ENCODE results near the gene ITGA1.

ITGA1 gene

GRCh38 chr5:52773342-52773741, 14.4 kb upstream of the ITGA1 start:
- DNase-seq: no peak

- DNase-seq: no peak
These were observed 13.7 kb upstream of the ITGA1 start for GRCh38 chr5:52774005-52774410.

GRCh38 chr5:52776116-52776515, 11.6 kb upstream of the ITGA1 start:
- no peak for DNase-seq

GRCh38 chr5:52777186-52777585, 10.5 kb upstream of the ITGA1 start:
- no peak for DNase-seq

GRCh38 chr5:52778781-52779180, 8.9 kb upstream of the ITGA1 start:
- DNase-seq: no peak

GRCh38 chr5:52779213-52779612, 8.5 kb upstream of the ITGA1 start:
- DNase-seq: no peak

- DNase-seq: no peak
These were observed 4.3 kb upstream of the ITGA1 start for GRCh38 chr5:52783226-52783959.

- no peak for DNase-seq
These were observed 3.0 kb upstream of the ITGA1 start for GRCh38 chr5:52784737-52785136.

- no peak for DNase-seq
These were observed 1.3 kb upstream of the ITGA1 start for GRCh38 chr5:52786391-52786790.

GRCh38 chr5:52786949-52787599, 642 bp upstream of the ITGA1 start:
- no peak for DNase-seq

- no peak for DNase-seq
These were observed 747 bp downstream of the ITGA1 start for GRCh38 chr5:52788505-52788821.

GRCh38 chr5:52789378-52789777, 1.7 kb downstream of the ITGA1 start:
- DNase-seq: no peak

GRCh38 chr5:52789851-52790250, 2.1 kb downstream of the ITGA1 start:
- DNase-seq: no peak

GRCh38 chr5:52791366-52791765, 3.6 kb downstream of the ITGA1 start:
- DNase-seq: no peak

- DNase-seq: no peak
These were observed 6.8 kb downstream of the ITGA1 start for GRCh38 chr5:52794519-52794918.

GRCh38 chr5:52796031-52796430, 8.3 kb downstream of the ITGA1 start:
- DNase-seq: no peak

GRCh38 chr5:52796516-52797103, 8.9 kb downstream of the ITGA1 start:
- no peak for DNase-seq

- no peak for DNase-seq
These were observed 11.2 kb downstream of the ITGA1 start for GRCh38 chr5:52798938-52799337.

- DNase-seq: peak in 1 of 2 experiments; percentile 33
These were observed 11.8 kb downstream of the ITGA1 start for GRCh38 chr5:52799358-52799982.

- peak; percentile 87 to 90 for DNase-seq
These were observed 12.3 kb downstream of the ITGA1 start for GRCh38 chr5:52799983-52800393.

GRCh38 chr5:52800394-52801213, 12.9 kb downstream of the ITGA1 start:
- DNase-seq: peak; percentile 21 to 42

GRCh38 chr5:52801329-52801728, 13.6 kb downstream of the ITGA1 start:
- DNase-seq: peak in 1 of 2 experiments; percentile 3

All from NCI-H524 (cell line).